Thoracic aorta (tissue), 2 donors: ENCODE measurements around the gene PRTG. TPM values are rescaled to one million over a fixed set of nuclear protein-coding genes. Genes with fewer than 3 reads are reported as not detected.
A peak's percentile ranks its signal among the peaks of the same experiment; 100 is the strongest.
"Not testable (repeated sequence)": the region's sequence is repeated elsewhere in the genome, so short reads cannot be mapped to it uniquely, and the experiment has no call there.

Source experiments
- ATAC-seq: fragments of 150-250 bp; one replicate; pipeline ENCODE4 v1.8.0; 2017; ENCODE audit warnings: low read depth; ENCODE audit not compliant: insufficient number of reproducible peaks, low FRiP score
- DNase-seq: peaks from one replicate; pipeline ENCODE4 v3.0.0-alpha.2; 2020; ENCODE audit warnings: low spot score
- H3K27ac ChIP-seq, 2 donors: fragments of 200-600 bp; sonication (generic); 1 replicate in 1 of 2; 2 replicates in 1 of 2; pipeline ENCODE4 v1.5.1; 2016; ENCODE audit warnings: mild to moderate bottlenecking in 2 of 2, moderate library complexity in 2 of 2
- H3K27me3 ChIP-seq: fragments of 200-600 bp; sonication (generic); replicated peaks from 2 replicates; pipeline ENCODE4 v1.6.0; 2016; ENCODE audit warnings: mild to moderate bottlenecking; ENCODE audit not compliant: insufficient read depth
- H3K36me3 ChIP-seq: fragments of 200-600 bp; sonication (generic); one replicate; pipeline ENCODE4 v1.5.1; 2016
- H3K4me1 ChIP-seq, 2 donors: fragments of 200-600 bp; sonication (generic); 1 replicate in 1 of 2; 2 replicates in 1 of 2; pipeline versions ENCODE4 v1.5.1 to v1.6.0; 2016; ENCODE audit warnings: low read depth in 2 of 2, mild to moderate bottlenecking in 1 of 2; ENCODE audit not compliant: control insufficient read depth in 1 of 2
- H3K4me3 ChIP-seq: fragments of 200-600 bp; sonication (generic); 2 replicates; pipeline ENCODE4 v1.5.1; 2016; ENCODE audit warnings: mild to moderate bottlenecking
- H3K9me3 ChIP-seq: fragments of 200-600 bp; sonication (generic); 2 replicates; pipeline ENCODE4 v1.5.1; 2016
- CTCF ChIP-seq: fragments of 200-600 bp; sonication (generic); IDR thresholded peaks from one replicate; pipeline ENCODE4 v1.5.1; 2019; ENCODE audit warnings: antibody characterized with exemption
- total RNA-seq, 2 donors: library from RNA; depleted of rRNA; stranded (reverse); fragments of >200 nt; gene quantifications; one replicate each; pipeline versions ENCODE4 v1.1.0 to v1.2.3, GENCODE V29; 2016

Gene PRTG
- total RNA-seq = 1 to 10 TPM in 1 of 2 donors, under 1 TPM in 1; 0.41 to 3.0 TPM

GRCh38 chr15:55742927-55743728 lies at the start of gene PRTG:
Gene PRTG (minus strand): TSS chr15:55743152. CDS start chr15:55742931, 221 bp downstream.
- ATAC-seq (peak; percentile 40), DNase-seq (peak; percentile 22)
- Histone ChIP-seq H3K36me3 (no peaks in the 10 kb centered on the region), H3K4me3 (peak within 1 kb of the TSS; percentile 97), H3K27ac (peak within 1 kb of the TSS in 1 of 2 donors; percentile 36), H3K27me3 (no peaks in the 10 kb centered on the region), H3K9me3 (no peaks in the 10 kb centered on the region), H3K4me1 (peaks cover 0 to 2% of the 10 kb centered on the region in 2 donors)
- no peak for TF ChIP-seq CTCF

- peak; percentile 46 for ATAC-seq
- peaks cover 4 to 12% of the 10 kb centered on the region in 2 donors for H3K4me1 ChIP-seq
- no peak overlapping the region for H3K4me3 ChIP-seq
Measured at GRCh38 chr15:55791551-55792400, 48.8 kb upstream of the PRTG start.

GRCh38 chr15:55789066-55789660 lies 46.2 kb upstream of the PRTG start:
- ATAC-seq = no peak
- no peak for DNase-seq
- Histone ChIP-seq H3K4me1 (peaks cover 4 to 12% of the 10 kb centered on the region in 2 donors), H3K9me3 (no peaks in the 10 kb centered on the region), H3K27me3 (no peaks in the 10 kb centered on the region), H3K36me3 (no peaks in the 10 kb centered on the region), H3K4me3 (no peak overlapping the region), H3K27ac (no peak overlapping the region)
- TF ChIP-seq CTCF = peak; percentile 45

More at GRCh38 chr15:55791551-55792400, 48.8 kb upstream of the PRTG start:
- H3K9me3 ChIP-seq = no peaks in the 10 kb centered on the region
- H3K27ac ChIP-seq = peak overlapping the region in 1 of 2 donors; percentile 30
- no peaks in the 10 kb centered on the region for H3K36me3 ChIP-seq
- no peak for TF ChIP-seq CTCF
- H3K27me3 ChIP-seq = no peaks in the 10 kb centered on the region
- no peak for DNase-seq

- Histone ChIP-seq H3K4me1 (no peaks in the 10 kb centered on the region), H3K27me3 (no peaks in the 10 kb centered on the region), H3K36me3 (no peaks in the 10 kb centered on the region), H3K9me3 (no peaks in the 10 kb centered on the region), H3K27ac (no peak overlapping the region), H3K4me3 (no peak overlapping the region)
- ATAC-seq (no peak), DNase-seq (no peak)
- no peak for TF ChIP-seq CTCF
Measured at GRCh38 chr15:55786341-55786740, 43.4 kb upstream of the PRTG start.

GRCh38 chr15:55785593-55785992 lies 42.6 kb upstream of the PRTG start:
- H3K4me1 ChIP-seq = not testable (repeated sequence)

More at GRCh38 chr15:55785593-55785992, 42.6 kb upstream of the PRTG start:
- H3K27me3 ChIP-seq, DNase-seq, ATAC-seq, H3K9me3 ChIP-seq, H3K36me3 ChIP-seq, H3K27ac ChIP-seq, H3K4me3 ChIP-seq: not testable (repeated sequence)
